ENCODE measurements around the gene MAP4K4. TPM values are rescaled to one million over a fixed set of nuclear protein-coding genes. Genes with fewer than 3 reads are reported as not detected.

The MAP4K4 gene
- total RNA-seq (ENCODE audit: low replicate concordance), result 91.9 and 99.2 TPM in 2 replicates

DNA sequence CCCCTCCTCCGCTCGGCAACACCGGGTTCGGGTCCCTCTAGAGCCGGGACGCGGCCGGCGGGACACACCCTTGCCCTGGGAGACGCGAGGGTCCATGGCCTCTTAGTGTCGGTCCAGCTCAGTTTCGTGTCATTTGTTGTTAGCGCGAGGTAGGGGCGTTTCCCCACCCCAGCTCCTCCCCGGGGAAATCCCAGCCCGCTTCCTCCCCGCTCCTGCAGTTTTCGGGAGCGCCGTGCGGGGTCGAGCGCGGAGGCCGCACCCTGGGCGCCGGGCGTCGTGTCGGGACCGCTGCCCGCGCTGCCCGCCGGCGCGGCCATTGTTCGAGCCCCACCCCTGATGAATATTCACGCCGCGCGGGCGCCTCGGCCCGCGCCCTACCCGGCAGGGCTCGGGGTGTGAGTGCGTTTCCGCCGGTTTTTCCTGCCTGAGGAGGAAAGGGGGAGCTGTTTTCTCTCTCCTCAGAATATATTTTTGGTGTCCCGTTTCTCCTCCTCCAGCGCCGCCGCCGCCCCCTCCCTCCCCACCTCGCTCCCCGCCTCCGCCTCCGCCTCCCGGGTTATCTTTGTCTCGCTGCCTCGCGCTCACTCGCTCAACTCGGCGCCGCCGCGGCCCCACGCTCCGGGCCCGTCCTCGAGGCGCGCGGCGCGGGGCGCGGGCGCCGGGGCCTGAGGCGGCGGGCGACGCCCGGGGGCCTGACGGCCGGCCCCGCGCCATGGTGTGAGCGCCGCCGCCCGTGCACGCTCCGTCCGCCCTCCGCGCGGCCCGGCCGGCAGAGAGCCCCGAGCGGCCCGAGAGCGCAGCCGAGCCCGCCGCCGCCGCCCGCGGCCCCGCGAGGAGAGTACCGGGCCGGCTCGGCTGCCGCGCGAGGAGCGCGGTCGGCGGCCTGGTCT is at the start of gene MAP4K4:
Gene MAP4K4, plus strand, starts transcription at position 584 of the 890 bp plus-strand sequence. CDS start 374 bp downstream, outside the sequence.
- peaks cover 2% of the 10 kb centered on the region for H3K27me3 Mint-ChIP-seq (ENCODE audit: insufficient read depth, low read depth)

DNA sequence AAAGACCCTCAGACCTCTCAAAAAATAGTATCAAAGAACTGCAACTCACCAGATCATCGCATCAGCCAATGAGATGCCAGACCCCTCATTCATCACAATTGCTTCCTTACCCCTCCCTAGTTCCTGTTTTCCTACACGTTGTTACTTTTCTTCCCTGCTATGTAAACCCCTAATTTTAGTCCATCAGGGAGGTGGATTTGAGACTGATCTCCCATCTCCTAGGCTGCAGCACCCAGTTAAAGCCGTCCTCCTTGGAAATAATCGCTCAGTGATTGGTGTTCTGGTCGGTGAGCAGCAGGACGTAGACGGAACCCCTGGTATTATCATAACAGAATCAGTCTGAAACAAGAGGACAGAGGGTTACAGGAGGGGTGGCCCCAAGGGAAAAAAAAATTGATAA is 44.0 kb upstream of the MAP4K4 start:
- Histone ChIP-seq H3K79me2 (ENCODE audit: low read depth) (no peaks in the 10 kb centered on the region), H3K27me3 (no peaks in the 10 kb centered on the region), H3K9me3 (ENCODE audit: low read depth) (no peaks in the 10 kb centered on the region), H3K36me3 (no peaks in the 10 kb centered on the region), H3K4me3 (no peak overlapping the region), H4K20me1 (ENCODE audit: low read depth) (no peaks in the 10 kb centered on the region), H3K4me2 (no peak overlapping the region), H2AFZ (replicated peaks) (no peak overlapping the region), H3K9ac (no peak overlapping the region), H3K4me1 (no peaks in the 10 kb centered on the region), H3K27ac (no peak overlapping the region), H3F3A (ENCODE audit: low read depth) (no peaks in the 10 kb centered on the region)
- Mint-ChIP-seq H3K36me3 (no peaks in the 10 kb centered on the region), H3K9me3 (no peaks in the 10 kb centered on the region), H3K27me3 (ENCODE audit: insufficient read depth, low read depth) (peaks cover 2% of the 10 kb centered on the region), H3K27ac (no peak overlapping the region), H3K4me1 (no peaks in the 10 kb centered on the region), H3K4me3 (no peak overlapping the region)
- no peak for DNase-seq (ENCODE audit: low spot score)
- TF ChIP-seq EZH2 (IDR thresholded peaks at IDR 0.05), result no peak
- TF ChIP-seq, protein P1, sequence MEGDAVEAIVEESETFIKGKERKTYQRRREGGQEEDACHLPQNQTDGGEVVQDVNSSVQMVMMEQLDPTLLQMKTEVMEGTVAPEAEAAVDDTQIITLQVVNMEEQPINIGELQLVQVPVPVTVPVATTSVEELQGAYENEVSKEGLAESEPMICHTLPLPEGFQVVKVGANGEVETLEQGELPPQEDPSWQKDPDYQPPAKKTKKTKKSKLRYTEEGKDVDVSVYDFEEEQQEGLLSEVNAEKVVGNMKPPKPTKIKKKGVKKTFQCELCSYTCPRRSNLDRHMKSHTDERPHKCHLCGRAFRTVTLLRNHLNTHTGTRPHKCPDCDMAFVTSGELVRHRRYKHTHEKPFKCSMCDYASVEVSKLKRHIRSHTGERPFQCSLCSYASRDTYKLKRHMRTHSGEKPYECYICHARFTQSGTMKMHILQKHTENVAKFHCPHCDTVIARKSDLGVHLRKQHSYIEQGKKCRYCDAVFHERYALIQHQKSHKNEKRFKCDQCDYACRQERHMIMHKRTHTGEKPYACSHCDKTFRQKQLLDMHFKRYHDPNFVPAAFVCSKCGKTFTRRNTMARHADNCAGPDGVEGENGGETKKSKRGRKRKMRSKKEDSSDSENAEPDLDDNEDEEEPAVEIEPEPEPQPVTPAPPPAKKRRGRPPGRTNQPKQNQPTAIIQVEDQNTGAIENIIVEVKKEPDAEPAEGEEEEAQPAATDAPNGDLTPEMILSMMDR (IDR thresholded peaks at IDR 0.05), result no peak
- no peak for TF ChIP-seq EZH2phosphoT487 (IDR thresholded peaks at IDR 0.05)

More for the DNA sequence above, at the start of gene MAP4K4:
- Mint-ChIP-seq H3K4me3 (peak within 1 kb of the TSS; percentile 95), H3K36me3 (peaks cover 9% of the 10 kb centered on the region), H3K27ac (peak within 1 kb of the TSS; percentile 99), H3K4me1 (peaks cover 8% of the 10 kb centered on the region), H3K9me3 (peaks cover 7% of the 10 kb centered on the region)
- H4K20me1 ChIP-seq (ENCODE audit: low read depth), result peaks cover 42% of the 10 kb centered on the region
- H3F3A ChIP-seq (ENCODE audit: low read depth), result peaks cover 24% of the 10 kb centered on the region
- no peaks in the 10 kb centered on the region for H3K36me3 ChIP-seq
- peak within 1 kb of the TSS; percentile 42 for H3K27ac ChIP-seq
- peak; percentile 84 for DNase-seq (ENCODE audit: low spot score)
- H3K27me3 ChIP-seq, result peaks cover 5% of the 10 kb centered on the region
- peak within 1 kb of the TSS; percentile 98 for H3K4me2 ChIP-seq
- TF ChIP-seq, protein P1 (IDR thresholded peaks at IDR 0.05), result peak; percentile 39
- TF ChIP-seq EZH2 (IDR thresholded peaks at IDR 0.05) (peak; percentile 54), EZH2phosphoT487 (IDR thresholded peaks at IDR 0.05) (no peak)
- peak within 1 kb of the TSS; percentile 99 for H3K4me3 ChIP-seq
- peak within 1 kb of the TSS; percentile 92 for H2AFZ ChIP-seq (replicated peaks)
- no peaks in the 10 kb centered on the region for H3K9me3 ChIP-seq (ENCODE audit: low read depth)
- H3K79me2 ChIP-seq (ENCODE audit: low read depth), result peaks cover 43% of the 10 kb centered on the region
- peaks cover 21% of the 10 kb centered on the region for H3K4me1 ChIP-seq
- peak within 1 kb of the TSS; percentile 70 for H3K9ac ChIP-seq

DNA sequence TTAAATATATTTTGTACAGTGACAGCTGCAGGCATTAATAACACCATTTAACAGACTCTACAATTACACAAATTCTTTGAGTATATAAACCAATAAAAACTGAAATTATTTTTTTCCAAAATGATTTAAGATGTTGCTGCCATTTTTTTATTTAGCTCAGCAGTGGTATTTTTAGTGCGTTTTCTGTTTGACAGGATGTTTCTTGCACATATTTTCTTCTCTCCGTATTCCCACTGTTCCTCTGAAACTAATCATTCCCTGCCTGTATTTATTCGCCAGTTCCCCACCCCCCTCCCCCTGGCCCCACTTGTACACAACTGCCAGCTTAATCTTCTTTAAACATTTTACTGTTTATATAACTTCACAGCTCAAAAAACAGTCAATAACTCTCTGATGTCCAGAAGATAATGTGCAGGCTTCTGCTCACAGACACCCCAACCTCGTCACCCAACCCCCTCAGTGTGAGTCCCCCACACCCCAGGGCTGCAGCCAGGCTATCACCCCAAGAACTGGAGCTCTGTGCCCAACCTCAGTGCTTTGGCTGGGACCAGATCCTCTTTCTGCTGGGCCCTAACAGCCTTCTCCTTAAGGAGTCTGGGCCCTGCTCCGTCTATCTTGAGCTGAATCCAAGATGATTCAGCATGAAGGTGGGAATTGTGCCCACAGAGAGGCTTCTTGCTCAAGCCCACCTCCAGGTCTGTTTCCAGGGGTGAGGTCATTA is 41.6 kb upstream of the MAP4K4 start:
- Mint-ChIP-seq H3K36me3 (no peaks in the 10 kb centered on the region), H3K4me1 (no peaks in the 10 kb centered on the region), H3K9me3 (no peaks in the 10 kb centered on the region), H3K27me3 (ENCODE audit: insufficient read depth, low read depth) (peaks cover 2% of the 10 kb centered on the region), H3K27ac (no peak overlapping the region), H3K4me3 (no peak overlapping the region)
- TF ChIP-seq EZH2phosphoT487 (IDR thresholded peaks at IDR 0.05) (no peak), EZH2 (IDR thresholded peaks at IDR 0.05) (no peak)
- TF ChIP-seq, protein P1 (IDR thresholded peaks at IDR 0.05), result no peak
- H3K4me3 ChIP-seq, result no peak overlapping the region
- no peaks in the 10 kb centered on the region for H3K9me3 ChIP-seq (ENCODE audit: low read depth)
- H3K27ac ChIP-seq, result no peak overlapping the region
- no peak for DNase-seq (ENCODE audit: low spot score)
- no peaks in the 10 kb centered on the region for H3K4me1 ChIP-seq
- H3K27me3 ChIP-seq, result no peaks in the 10 kb centered on the region
- no peak overlapping the region for H2AFZ ChIP-seq (replicated peaks)
- no peak overlapping the region for H3K9ac ChIP-seq
- H3F3A ChIP-seq (ENCODE audit: low read depth), result no peaks in the 10 kb centered on the region
- H4K20me1 ChIP-seq (ENCODE audit: low read depth), result no peaks in the 10 kb centered on the region
- no peaks in the 10 kb centered on the region for H3K79me2 ChIP-seq (ENCODE audit: low read depth)
- no peaks in the 10 kb centered on the region for H3K36me3 ChIP-seq
- H3K4me2 ChIP-seq, result no peak overlapping the region

All from neural progenitor cell (in vitro differentiated cells).